ENCODE data around the gene LRRC47.

DNA sequence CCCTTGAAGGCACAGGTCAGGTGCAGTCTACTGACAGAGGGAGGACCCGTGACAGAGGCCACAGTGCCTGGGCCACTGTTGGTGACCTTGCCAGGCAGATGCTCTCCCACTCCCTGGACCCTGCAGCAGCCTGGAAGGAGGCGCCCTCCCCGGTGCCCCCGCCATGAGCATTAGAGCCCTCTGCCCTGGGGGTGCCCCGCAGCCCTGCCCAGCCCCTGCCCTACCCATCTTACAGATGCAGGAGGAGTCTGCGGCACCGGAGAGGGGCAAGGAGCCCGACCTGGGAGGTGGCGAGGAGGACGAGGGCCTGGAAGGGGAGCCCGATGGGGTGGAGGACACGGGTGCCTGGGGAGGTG lies 33.4 kb downstream of the LRRC47 start:
- TF ChIP-seq, protein P1, sequence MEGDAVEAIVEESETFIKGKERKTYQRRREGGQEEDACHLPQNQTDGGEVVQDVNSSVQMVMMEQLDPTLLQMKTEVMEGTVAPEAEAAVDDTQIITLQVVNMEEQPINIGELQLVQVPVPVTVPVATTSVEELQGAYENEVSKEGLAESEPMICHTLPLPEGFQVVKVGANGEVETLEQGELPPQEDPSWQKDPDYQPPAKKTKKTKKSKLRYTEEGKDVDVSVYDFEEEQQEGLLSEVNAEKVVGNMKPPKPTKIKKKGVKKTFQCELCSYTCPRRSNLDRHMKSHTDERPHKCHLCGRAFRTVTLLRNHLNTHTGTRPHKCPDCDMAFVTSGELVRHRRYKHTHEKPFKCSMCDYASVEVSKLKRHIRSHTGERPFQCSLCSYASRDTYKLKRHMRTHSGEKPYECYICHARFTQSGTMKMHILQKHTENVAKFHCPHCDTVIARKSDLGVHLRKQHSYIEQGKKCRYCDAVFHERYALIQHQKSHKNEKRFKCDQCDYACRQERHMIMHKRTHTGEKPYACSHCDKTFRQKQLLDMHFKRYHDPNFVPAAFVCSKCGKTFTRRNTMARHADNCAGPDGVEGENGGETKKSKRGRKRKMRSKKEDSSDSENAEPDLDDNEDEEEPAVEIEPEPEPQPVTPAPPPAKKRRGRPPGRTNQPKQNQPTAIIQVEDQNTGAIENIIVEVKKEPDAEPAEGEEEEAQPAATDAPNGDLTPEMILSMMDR (IDR thresholded peaks at IDR 0.05) = no peak
- no peak for TF ChIP-seq POLR2A (IDR thresholded peaks at IDR 0.05)

Measured in uterus (tissue), 2 donors.